Endothelial cell (in vitro differentiated cells): ENCODE results near the gene CMTM8. TPM values are rescaled to one million over a fixed set of nuclear protein-coding genes. Genes with fewer than 3 reads are reported as not detected.
A peak's percentile ranks its signal among the peaks of the same experiment; 100 is the strongest.

Experiments
- DNase-seq: peaks from one replicate; pipeline ENCODE4 v3.0.0; 2021; ENCODE audit warnings: low spot score
- H3K27ac Mint-ChIP-seq: one replicate; pipeline ENCODE4 v1.8.0; 2021; ENCODE audit warnings: mixed read lengths, inconsistent platforms; ENCODE audit not compliant: unreplicated experiment
- H3K27me3 Mint-ChIP-seq: one replicate; pipeline ENCODE4 v1.8.0; 2021; ENCODE audit warnings: mild to moderate bottlenecking, moderate library complexity, mixed read lengths, inconsistent platforms; ENCODE audit not compliant: unreplicated experiment
- H3K36me3 Mint-ChIP-seq: one replicate; pipeline ENCODE4 v1.8.0; 2021; ENCODE audit warnings: mild to moderate bottlenecking, low read depth, mixed read lengths, inconsistent platforms; ENCODE audit not compliant: unreplicated experiment
- H3K4me1 Mint-ChIP-seq: one replicate; pipeline ENCODE4 v1.8.0; 2021; ENCODE audit warnings: mild to moderate bottlenecking, mixed read lengths, inconsistent platforms; ENCODE audit not compliant: unreplicated experiment
- H3K4me3 Mint-ChIP-seq: one replicate; pipeline ENCODE4 v1.8.0; 2021; ENCODE audit warnings: mild to moderate bottlenecking, mixed read lengths, inconsistent platforms; ENCODE audit not compliant: unreplicated experiment
- H3K9me3 Mint-ChIP-seq: one replicate; pipeline ENCODE4 v1.8.0; 2021; ENCODE audit warnings: mixed read lengths, inconsistent platforms; ENCODE audit not compliant: unreplicated experiment
- CTCF ChIP-seq: fragments of 200-600 bp; sonication (generic); IDR thresholded peaks from one replicate; pipeline ENCODE4 v1.5.0; 2021; ENCODE audit warnings: antibody characterized with exemption; ENCODE audit not compliant: unreplicated experiment
- total RNA-seq: library from RNA; stranded (reverse); fragmentation: NEBNext Ultra II Directional; extraction: Animal tissue kit (Norgen Biotek cat#: 25700); gene quantifications from one replicate; pipeline ENCODE4 v1.2.1, GENCODE V29; 2021; ENCODE audit not compliant: unreplicated experiment

Gene CMTM8
- total RNA-seq, 1 donor from 2014 or later: 16.2 TPM

GRCh38 chr3:32404714-32405113 is 166.2 kb downstream of the CMTM8 start:
- H3K4me1 Mint-ChIP-seq: peaks cover 41% of the 10 kb centered on the region
- H3K36me3 Mint-ChIP-seq: peaks cover 7% of the 10 kb centered on the region
- no peaks in the 10 kb centered on the region for H3K9me3 Mint-ChIP-seq
- no peak overlapping the region for H3K4me3 Mint-ChIP-seq
- H3K27me3 Mint-ChIP-seq: peaks cover 9% of the 10 kb centered on the region
- H3K27ac Mint-ChIP-seq: no peak overlapping the region
- no peak for TF ChIP-seq CTCF
- DNase-seq: no peak

DNA sequence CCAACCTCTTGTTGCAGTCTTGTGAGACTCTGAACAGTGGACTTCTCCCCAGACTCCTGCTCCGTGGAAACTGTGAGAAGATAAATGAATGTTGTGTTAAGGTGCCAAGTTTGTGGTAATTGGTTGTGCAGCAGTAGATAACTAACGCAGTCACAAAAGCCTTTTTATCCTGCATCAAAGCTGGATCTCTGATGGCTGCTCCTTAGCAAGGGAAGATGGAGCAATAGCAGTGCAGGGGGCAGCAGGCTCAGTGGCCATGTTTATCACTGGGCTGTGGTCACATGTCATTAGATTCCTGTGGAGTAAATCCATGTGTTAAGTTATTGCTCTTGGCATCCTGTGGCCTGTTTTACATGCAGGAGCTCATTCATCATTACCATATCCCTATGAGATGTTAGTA is 166.7 kb downstream of the CMTM8 start:
- Mint-ChIP-seq H3K4me1 (peaks cover 45% of the 10 kb centered on the region), H3K36me3 (peaks cover 7% of the 10 kb centered on the region), H3K27me3 (peaks cover 9% of the 10 kb centered on the region), H3K27ac (no peak overlapping the region), H3K9me3 (no peaks in the 10 kb centered on the region), H3K4me3 (no peak overlapping the region)
- TF ChIP-seq CTCF: no peak
- no peak for DNase-seq

GRCh38 chr3:32405711-32406323 is 167.3 kb downstream of the CMTM8 start:
- H3K36me3 Mint-ChIP-seq: peaks cover 6% of the 10 kb centered on the region
- H3K4me1 Mint-ChIP-seq: peaks cover 47% of the 10 kb centered on the region
- H3K27me3 Mint-ChIP-seq: peaks cover 8% of the 10 kb centered on the region
- no peaks in the 10 kb centered on the region for H3K9me3 Mint-ChIP-seq
- no peak overlapping the region for H3K27ac Mint-ChIP-seq
- DNase-seq: no peak
- TF ChIP-seq CTCF: no peak
- no peak overlapping the region for H3K4me3 Mint-ChIP-seq

DNA sequence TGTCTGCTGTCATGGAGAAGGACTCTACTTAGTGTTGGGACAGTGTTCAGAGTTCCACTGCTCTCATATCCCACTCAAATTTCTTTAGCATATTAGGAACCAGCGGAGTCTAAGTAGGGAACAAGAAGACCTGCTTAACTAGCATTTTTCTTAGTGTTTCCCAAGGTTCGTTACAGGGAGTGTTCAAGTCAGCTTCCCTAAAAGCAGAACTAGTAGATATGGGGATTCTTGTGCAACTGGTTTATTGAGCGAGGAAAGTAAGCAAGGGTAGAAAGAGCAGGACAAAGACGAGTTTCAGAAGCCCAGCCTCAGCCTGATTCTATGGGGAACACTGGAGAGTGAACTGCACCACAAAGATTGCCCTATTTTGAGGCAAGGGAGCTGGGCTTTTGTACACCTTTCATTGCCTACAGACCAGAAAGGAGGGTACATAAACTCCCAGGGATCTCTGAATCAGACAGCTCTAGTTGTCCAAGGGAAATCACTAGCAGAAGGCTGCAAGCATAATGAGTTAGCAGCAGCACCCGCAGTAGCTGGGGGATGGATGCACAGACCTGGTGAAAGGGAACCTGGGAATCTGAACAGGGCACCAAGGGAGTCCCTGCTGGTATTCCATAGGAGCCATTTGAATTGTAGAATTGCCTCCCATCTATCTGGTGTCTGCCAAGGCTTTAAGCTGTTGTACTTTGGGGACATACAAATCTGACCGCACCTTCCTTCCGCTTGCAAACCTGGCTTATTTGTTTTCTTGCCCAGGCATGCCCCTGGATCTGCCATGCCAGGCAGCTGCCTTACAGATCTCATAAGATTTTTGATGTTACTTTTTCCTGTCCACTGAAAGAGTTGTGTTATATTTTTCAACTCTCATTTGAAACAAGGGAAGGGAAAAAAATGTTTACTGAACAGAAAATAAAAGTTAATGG is 168.3 kb downstream of the CMTM8 start:
- Mint-ChIP-seq H3K4me1 (peaks cover 47% of the 10 kb centered on the region), H3K27me3 (peaks cover 8% of the 10 kb centered on the region), H3K4me3 (no peak overlapping the region), H3K27ac (peak overlapping the region; percentile 69), H3K36me3 (peaks cover 7% of the 10 kb centered on the region), H3K9me3 (no peaks in the 10 kb centered on the region)
- no peak for DNase-seq
- no peak for TF ChIP-seq CTCF
